ENCODE results near the gene DALRD3.

DALRD3 gene

DNA sequence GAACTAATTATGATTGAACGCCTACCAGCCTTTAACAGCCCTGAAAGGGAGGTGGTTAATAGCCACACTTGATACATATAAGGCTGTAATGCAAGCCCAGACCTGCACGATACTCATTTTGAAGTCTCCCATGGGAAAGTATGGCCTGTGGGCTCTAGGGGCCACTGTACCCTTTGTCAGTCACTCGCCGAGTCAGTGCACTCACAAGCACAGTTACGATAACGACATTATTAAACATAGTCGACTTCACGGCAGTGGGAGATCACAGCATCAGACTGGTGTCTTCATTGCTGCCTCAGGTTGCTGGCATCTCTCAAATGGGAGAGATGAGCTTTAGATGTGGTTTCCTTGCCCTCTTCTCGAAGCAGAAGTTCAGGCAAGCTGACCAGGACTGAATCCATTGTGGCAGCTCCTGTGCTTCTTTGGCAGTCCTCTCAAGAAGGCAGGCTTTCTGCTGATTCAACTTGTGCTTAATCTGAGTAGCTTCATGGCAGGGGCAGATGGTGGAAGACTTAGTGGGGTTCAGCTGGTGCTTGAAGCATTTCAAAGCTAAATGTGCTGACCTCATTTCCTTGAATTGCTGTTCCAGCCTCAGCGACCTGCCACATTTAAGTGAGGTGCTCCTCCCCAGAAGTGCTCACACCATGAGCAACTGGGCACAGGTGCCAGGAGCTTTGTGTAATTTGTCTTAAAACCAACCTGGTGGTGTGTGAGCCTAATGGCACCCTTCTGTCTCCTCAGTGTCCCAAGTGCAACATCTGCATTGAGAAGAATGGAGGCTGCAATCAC lies 44.1 kb downstream of the DALRD3 start:
- no peak for DNase-seq (ENCODE audit: low read depth)

DNA sequence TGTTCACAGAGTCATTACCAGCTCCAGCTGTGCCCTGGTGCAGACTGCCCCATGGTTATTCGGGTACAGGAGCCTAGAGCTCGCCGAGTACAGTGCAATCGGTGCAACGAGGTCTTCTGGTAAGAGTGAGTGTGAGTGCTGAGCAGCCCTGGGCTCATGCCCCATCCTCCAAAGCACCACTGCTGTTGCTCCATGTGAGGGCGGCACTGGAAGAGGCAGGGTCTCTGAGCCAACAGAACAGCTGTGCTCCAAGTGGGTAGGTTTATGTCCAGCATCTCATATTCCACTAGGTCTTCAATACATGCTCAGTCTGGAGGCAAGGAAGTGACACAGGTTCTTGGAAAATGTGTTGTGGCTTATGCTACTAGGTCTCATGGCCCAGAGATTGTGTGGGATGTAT lies 47.8 kb downstream of the DALRD3 start:
- DNase-seq (ENCODE audit: low read depth) = no peak

GRCh38 chr3:48966876-48967361 lies 51.5 kb downstream of the DALRD3 start:
- peak; percentile 6 for DNase-seq (ENCODE audit: low read depth)

DNA sequence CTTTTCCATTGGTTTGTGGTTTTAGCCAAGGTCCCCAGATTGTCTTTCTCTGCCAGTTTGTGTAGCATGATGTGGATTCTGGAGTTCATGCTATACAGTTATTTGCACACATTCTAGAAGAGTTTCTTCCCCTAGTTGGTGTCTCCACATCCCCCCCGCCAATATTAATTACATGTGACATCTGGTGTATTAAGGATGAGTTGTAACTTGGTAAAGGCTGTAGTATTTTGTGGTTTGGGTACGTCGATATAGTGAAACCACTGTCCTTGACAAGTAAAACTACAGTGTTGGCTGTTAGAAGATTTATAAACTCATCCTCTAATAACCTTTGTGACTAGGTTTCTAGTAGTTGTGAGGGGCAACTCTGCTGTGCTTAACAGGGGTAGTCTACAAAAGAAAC lies 52.0 kb downstream of the DALRD3 start:
- no peak for DNase-seq (ENCODE audit: low read depth)

All from stimulated activated CD4-positive, alpha-beta T cell treated with anti-CD3 and anti-CD28 coated beads, Interleukin-2, amount 100 ng/mL, for 4 hours (primary cell).